Sciatic nerve (tissue), 2 donors: ENCODE data around the gene SLC27A5. TPM values are rescaled to one million over a fixed set of nuclear protein-coding genes. Genes with fewer than 3 reads are reported as not detected.
"Not testable (repeated sequence)": the region's sequence is repeated elsewhere in the genome, so short reads cannot be mapped to it uniquely, and the experiment has no call there.

ENCODE experiments used
- ATAC-seq: fragments of 200-7000 bp; cut with Tn5 transposase; one replicate; pipeline ENCODE4 v1.9.1; 2020; ENCODE audit warnings: mild to moderate bottlenecking, moderate library complexity
- DNase-seq: peaks from one replicate; pipeline ENCODE4 v3.0.0-alpha.2; 2020; ENCODE audit warnings: low spot score
- intact Hi-C: fragments of 100-400 bp; cut with DNase I; formaldehyde crosslinking; loops from one replicate; pipeline ENCODE4 v1.14.2; 2022
- microRNA-seq: library from miRNA; unstranded; fragments of <30 nt; microRNA quantifications from one replicate; pipeline ENCODE4 v1.2.0, GENCODE V29; 2020
- total RNA-seq: library from RNA; stranded (reverse); fragmentation: NEBNext Ultra II Directional; extraction: Animal tissue kit (Norgen Biotek cat#: 25700); gene quantifications from one replicate; pipeline ENCODE4 v1.2.1, GENCODE V29; 2021
- donor health status: DM: no; HTN: no; CAD: no.
- donor health status: DM: no; HTN: no; CAD: no.

SLC27A5 gene
- total RNA-seq, 1 donor from 2014 or later = 10.1 TPM

DNA sequence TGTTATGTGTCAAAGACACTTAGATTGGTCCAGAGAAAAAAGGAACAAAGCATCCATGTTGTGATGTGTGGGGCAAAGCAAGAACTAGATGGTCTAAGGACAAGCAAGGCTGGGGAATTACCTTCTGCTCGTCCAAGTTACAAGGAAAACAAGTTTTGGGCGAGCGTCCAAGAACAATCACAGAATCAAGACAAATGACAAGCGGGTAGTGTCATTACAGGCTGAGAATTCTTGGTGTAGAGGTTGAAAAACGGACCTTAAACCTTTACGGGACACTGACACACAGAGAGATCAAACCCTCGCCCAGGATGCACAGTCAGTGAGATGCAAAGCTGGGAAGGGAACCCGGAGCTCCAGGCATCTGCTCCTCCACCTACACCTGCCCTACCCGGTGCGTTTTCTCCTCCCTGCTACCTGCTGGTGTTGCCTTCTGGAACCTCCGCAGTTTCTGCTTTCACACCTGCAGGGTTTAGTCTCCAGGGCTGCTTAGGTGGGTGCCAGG, 60.9 kb downstream of the SLC27A5 start:
- ATAC-seq (no peak), DNase-seq (no peak)
- intact Hi-C loops = no loop called here

DNA sequence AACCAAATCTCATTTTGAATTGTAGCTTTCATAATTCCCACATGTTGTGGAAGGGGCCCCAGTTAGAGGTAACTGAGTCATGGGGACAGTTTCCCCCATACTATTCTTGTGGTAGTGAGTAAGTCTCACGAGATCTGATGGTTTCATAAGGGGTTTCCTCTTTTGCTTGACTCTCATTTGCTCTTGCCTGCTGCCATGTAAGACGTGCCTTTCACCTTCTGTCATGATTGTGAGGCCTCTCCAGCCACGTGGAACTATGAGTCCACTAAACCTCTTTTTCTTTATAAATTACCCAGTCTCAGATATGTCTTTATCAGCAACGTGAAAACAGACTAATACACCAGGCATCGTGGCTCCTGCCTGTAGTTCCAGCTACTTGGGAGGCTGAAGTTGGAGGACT, 61.8 kb downstream of the SLC27A5 start:
- ATAC-seq, intact Hi-C loops, DNase-seq: not testable (repeated sequence)

DNA sequence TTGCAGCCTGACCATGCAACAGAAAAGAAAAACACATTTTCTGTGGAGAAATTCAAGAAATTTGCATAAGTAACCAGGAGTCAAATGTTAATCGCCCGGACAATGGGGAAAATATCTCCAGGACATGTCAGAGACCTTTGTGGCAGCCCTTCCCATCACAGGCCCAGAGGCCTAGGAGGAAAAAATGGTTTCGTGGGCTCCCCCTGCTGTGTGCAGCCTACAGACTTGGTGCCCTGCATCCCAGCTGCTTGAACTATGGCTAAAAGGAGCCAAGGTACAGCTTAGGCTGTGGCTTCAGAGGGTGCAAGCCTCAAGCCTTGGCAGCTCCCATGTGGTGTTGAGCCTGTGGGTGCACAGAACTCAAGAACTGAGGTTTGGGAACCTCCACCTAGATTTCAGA, 62.9 kb downstream of the SLC27A5 start:
- intact Hi-C loops, DNase-seq: not testable (repeated sequence)

More for the DNA sequence above, 62.9 kb downstream of the SLC27A5 start:
- not testable (repeated sequence) for ATAC-seq

Small RNAs within 50 kb of the gene (microRNA-seq; reads per million reads assigned to microRNA genes)
- gene MIR6807 = not detected

Other genes with a start within 250 kb of the SLC27A5 start
- 6.9 TPM for gene ZNF8, start 233.0 kb downstream of the SLC27A5 start, total RNA-seq
- 32.9 TPM for gene ERVK3-1, start 206.6 kb downstream of the SLC27A5 start, total RNA-seq
- 4.5 TPM for gene ZSCAN22, start 185.0 kb downstream of the SLC27A5 start, total RNA-seq
- gene A1BG, start 158.5 kb downstream of the SLC27A5 start, total RNA-seq = 13.3 TPM
- gene ZNF497, start 149.2 kb downstream of the SLC27A5 start, total RNA-seq = 2.0 TPM
- 2.0 TPM for gene ZNF837, start 131.0 kb downstream of the SLC27A5 start, total RNA-seq
- 572 TPM for gene RPS5, start 124.7 kb downstream of the SLC27A5 start, total RNA-seq
- not detected for gene RNF225, start 116.3 kb downstream of the SLC27A5 start, total RNA-seq
- 16.0 TPM for gene ZNF584, start 103.3 kb downstream of the SLC27A5 start, total RNA-seq
- gene ZNF132, start 71.8 kb downstream of the SLC27A5 start, total RNA-seq = 6.1 TPM
- 7.5 TPM for gene ZNF324B, start 60.4 kb downstream of the SLC27A5 start, total RNA-seq
- gene ZNF324, start 44.9 kb downstream of the SLC27A5 start, total RNA-seq = 15.2 TPM
- 10.3 TPM for gene ZNF446, start 35.6 kb downstream of the SLC27A5 start, total RNA-seq
- 14.9 TPM for gene ZBTB45, start 7.8 kb upstream of the SLC27A5 start, total RNA-seq
- gene TRIM28, start 32.1 kb upstream of the SLC27A5 start, total RNA-seq = 168 TPM
- gene CHMP2A, start 43.1 kb upstream of the SLC27A5 start, total RNA-seq = 94.6 TPM
- 57.4 TPM for gene UBE2M, start 46.6 kb upstream of the SLC27A5 start, total RNA-seq
- 32.4 TPM for gene MZF1, start 61.3 kb upstream of the SLC27A5 start, total RNA-seq